Heart left ventricle (tissue), 16 donors: Measurements from ENCODE around the gene TNKS1BP1. TPM values are rescaled to one million over a fixed set of nuclear protein-coding genes. Genes with fewer than 3 reads are reported as not detected.

Source experiments
- ATAC-seq, 4 donors: fragments of 200-7000 bp; cut with Tn5 transposase; one replicate each; pipeline ENCODE4 v1.9.1; 2020 to 2022; ENCODE audit warnings: moderate library complexity in 4 of 4, mild to moderate bottlenecking in 3 of 4, moderate number of reproducible peaks in 1 of 4
- DNase-seq, 5 donors: peaks; one replicate each; pipeline ENCODE4 v3.0.0-alpha.2; 2020
- H3K27ac ChIP-seq, 12 donors: fragments of 200-600 bp; sonication (generic) in 4 of 12; one replicate each; pipeline versions ENCODE4 v1.5.0 to v1.8.0; 2016 to 2022; ENCODE audit warnings: mild to moderate bottlenecking in 2 of 12
- H3K27me3 ChIP-seq, 9 donors: fragments of 200-600 bp; sonication (generic) in 2 of 9; one replicate each; pipeline versions ENCODE4 v1.5.1 to v1.8.0; 2016 to 2022; ENCODE audit warnings: mild to moderate bottlenecking in 3 of 9
- H3K36me3 ChIP-seq, 9 donors: fragments of 200-600 bp; sonication (generic) in 2 of 9; one replicate each; pipeline versions ENCODE4 v1.5.0 to v1.8.0; 2018 to 2022; ENCODE audit warnings: mild to moderate bottlenecking in 2 of 9
- H3K4me1 ChIP-seq, 12 donors: fragments of 200-600 bp; sonication (generic) in 4 of 12; one replicate each; pipeline versions ENCODE4 v1.5.0 to v1.8.0; 2016 to 2022; ENCODE audit warnings: mild to moderate bottlenecking in 3 of 12
- H3K4me3 ChIP-seq, 12 donors: fragments of 200-600 bp; sonication (generic) in 4 of 12; one replicate each; pipeline versions ENCODE4 v1.5.0 to v1.8.0; 2017 to 2022; ENCODE audit warnings: mild to moderate bottlenecking in 9 of 12, moderate library complexity in 4 of 12
- H3K9me3 ChIP-seq, 12 donors: fragments of 200-600 bp; sonication (generic) in 4 of 12; one replicate each; pipeline versions ENCODE4 v1.5.0 to v1.8.0; 2016 to 2022; ENCODE audit warnings: mild to moderate bottlenecking in 1 of 12
- POLR2A ChIP-seq, 2 donors: fragments of 450-650 bp; IDR thresholded peaks; one replicate each; pipeline ENCODE4 v1.6.1; 2017; ENCODE audit warnings: antibody characterized with exemption in 2 of 2, mild to moderate bottlenecking in 2 of 2, moderate library complexity in 2 of 2
- WGBS, 4 donors: extraction: QIAGEN DNeasy Blood & Tissue Kit in 2 of 4; methylation state at CpG; one replicate each; pipeline versions ENCODE4 v1.1.5 to v1.1.7; 2013 to 2018; 5-methylcytosine and 5-hydroxymethylcytosine counted together
- intact Hi-C, 10 donors: fragments of 100-400 bp; cut with DNase I; formaldehyde crosslinking; loops; one replicate each; pipeline versions ENCODE4 v1.11.1 to v1.14.2; 2022
- polyA plus RNA-seq, 2 donors: library from polyadenylated mRNA; stranded (reverse); fragments of 200-250 nt; gene quantifications; one replicate each; pipeline ENCODE4 v1.2.3, GENCODE V29; 2013
- total RNA-seq, 9 donors: library from RNA; depleted of rRNA in 2 of 9; stranded (reverse); fragments of >200 nt in 2 of 9; fragmentation: NEBNext Ultra II Directional in 3 of 9; extraction: Animal tissue kit (Norgen Biotek cat#: 25700) in 3 of 9; gene quantifications; one replicate each; pipeline versions ENCODE4 v1.1.0 to v1.2.4, GENCODE V29; 2016 to 2023
- TF ChIP-seq, protein P1 (sequence below), 12 donors: fragments of 200-600 bp; sonication (generic) in 4 of 12; IDR thresholded peaks; one replicate each; pipeline versions ENCODE4 v1.5.0 to v1.8.0; 2018 to 2022; ENCODE audit warnings: antibody characterized with exemption in 12 of 12, mild to moderate bottlenecking in 5 of 12
- donor health status: ischemic (EF 13 %, LVEDD 7.1; RV severe dilation, severe dysfunction).
- donor health status: healthy with polysubstance abuse.
- donor health status: DM: no; HTN: yes; CAD: no.
- donor health status: DM: no; HTN: no; CAD: no.
- donor health status: ischemic (EF 25% LVEDD 6.9; RV normal size, moderate dysfunction).
- donor health status: ischemic (EF 25% LVEDD 5.7; RV mildly dilated, moderate dysfunction).
- donor health status: healthy.
- donor health status: DM: yes; HTN: yes; CAD: no.
- donor health status: ischemic (EF 35%, LVEDD 5.7; RV mildly dilated, moderate dysfunction).
- donor health status: nonischemic (EF 11% LVEDD 7.7; RV severe dilation, severe dysfunction).
- donor health status: DM: yes; HTN: yes; CAD: no.
- donor health status: PGD.
- donor health status: ischemic (EF 29% LVEDD 5.4; RV normal size, mild dysfunction).
- donor health status: nonischemic (EF 23%, LVEDD 6.1; RV moderate dilation, normal function).

TNKS1BP1 gene
- total and polyA plus RNA-seq, 11 donors = 25.3 to 68.3 (median 34.2) TPM

- H3K36me3 ChIP-seq = peaks cover 0 to 56% (median 43%) of the 10 kb centered on the region in 9 donors
- intact Hi-C loops = loop anchor here in 2 of 10 donors (5.0 to 10.0 kb wide), 2 partner anchors 48 to 1249 kb away; partner anchors contain the start of genes LPXN (in 1 of the 2) and ZFP91 (in 1 of the 2)
- H3K4me3 ChIP-seq = peak overlapping the region in 11 of 12 donors; percentile 67 to 89 (median 77)
- H3K9me3 ChIP-seq = no peaks in the 10 kb centered on the region
- 12 to 25% (median 21%) methylated on average over 6 of the region's 6 CpGs for WGBS, 4 donors
- peaks cover 4 to 49% (median 32%) of the 10 kb centered on the region in 12 donors for H3K4me1 ChIP-seq
- no peaks in the 10 kb centered on the region for H3K27me3 ChIP-seq
- TF ChIP-seq POLR2A (IDR thresholded peaks at IDR 0.05) = no peak
- TF ChIP-seq, protein P1, sequence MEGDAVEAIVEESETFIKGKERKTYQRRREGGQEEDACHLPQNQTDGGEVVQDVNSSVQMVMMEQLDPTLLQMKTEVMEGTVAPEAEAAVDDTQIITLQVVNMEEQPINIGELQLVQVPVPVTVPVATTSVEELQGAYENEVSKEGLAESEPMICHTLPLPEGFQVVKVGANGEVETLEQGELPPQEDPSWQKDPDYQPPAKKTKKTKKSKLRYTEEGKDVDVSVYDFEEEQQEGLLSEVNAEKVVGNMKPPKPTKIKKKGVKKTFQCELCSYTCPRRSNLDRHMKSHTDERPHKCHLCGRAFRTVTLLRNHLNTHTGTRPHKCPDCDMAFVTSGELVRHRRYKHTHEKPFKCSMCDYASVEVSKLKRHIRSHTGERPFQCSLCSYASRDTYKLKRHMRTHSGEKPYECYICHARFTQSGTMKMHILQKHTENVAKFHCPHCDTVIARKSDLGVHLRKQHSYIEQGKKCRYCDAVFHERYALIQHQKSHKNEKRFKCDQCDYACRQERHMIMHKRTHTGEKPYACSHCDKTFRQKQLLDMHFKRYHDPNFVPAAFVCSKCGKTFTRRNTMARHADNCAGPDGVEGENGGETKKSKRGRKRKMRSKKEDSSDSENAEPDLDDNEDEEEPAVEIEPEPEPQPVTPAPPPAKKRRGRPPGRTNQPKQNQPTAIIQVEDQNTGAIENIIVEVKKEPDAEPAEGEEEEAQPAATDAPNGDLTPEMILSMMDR (IDR thresholded peaks at IDR 0.05) = no peak
- ATAC-seq (peak; percentile 24 to 49 (median 26)), DNase-seq (peak in 4 of 5 donors; percentile 56 to 81 (median 61))
- H3K27ac ChIP-seq = peak overlapping the region; percentile 88 to 98 (median 94)
Observed at GRCh38 chr11:57325735-57326048, 940 bp upstream of the TNKS1BP1 start.

GRCh38 chr11:57324154-57324885 lies 432 bp downstream of the TNKS1BP1 start:
- peak in 3 of 5 donors; percentile 54 to 62 (median 61) for DNase-seq
- peaks cover 0 to 56% (median 40%) of the 10 kb centered on the region in 9 donors for H3K36me3 ChIP-seq
- H3K4me1 ChIP-seq = peaks cover 4 to 60% (median 32%) of the 10 kb centered on the region in 12 donors

DNA sequence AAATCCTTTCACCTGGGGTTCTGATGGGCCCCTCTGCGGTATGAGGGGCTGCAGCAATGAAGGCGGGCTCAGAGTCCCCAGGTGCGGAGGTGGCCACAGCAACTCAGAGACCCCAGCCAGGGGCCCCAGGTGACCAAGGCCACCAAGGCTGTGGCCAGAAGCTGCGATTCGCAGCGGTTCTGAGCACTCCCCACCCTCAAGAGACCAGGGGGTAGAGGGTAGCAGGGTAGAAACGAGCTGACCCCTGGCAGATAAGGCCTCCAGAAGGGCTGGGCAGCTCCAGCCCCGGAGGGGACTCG lies 948 bp downstream of the TNKS1BP1 start:
- WGBS, 4 donors = 25 to 29% (median 28%) methylated on average over 9 of the region's 9 CpGs
- intact Hi-C loops = loop anchor here in 1 of 10 donors (5.0 to 10.0 kb wide), 2 partner anchors 47 to 1251 kb away; partner anchors contain the start of genes LPXN and ZFP91

More at GRCh38 chr11:57324154-57324885, 432 bp downstream of the TNKS1BP1 start:
- no peak for TF ChIP-seq POLR2A (IDR thresholded peaks at IDR 0.05)
- TF ChIP-seq, protein P1 (IDR thresholded peaks at IDR 0.05) = no peak
- peak overlapping the region; percentile 67 to 89 (median 75) for H3K4me3 ChIP-seq
- peak overlapping the region; percentile 88 to 98 (median 94) for H3K27ac ChIP-seq
- H3K9me3 ChIP-seq = no peaks in the 10 kb centered on the region
- H3K27me3 ChIP-seq = no peaks in the 10 kb centered on the region
- 1 to 3% (median 2%) methylated on average over 30 to 64 of the region's 64 CpGs for WGBS, 4 donors
- intact Hi-C loops = loop anchor here in 1 of 10 donors (5.0 to 10.0 kb wide), 2 partner anchors 47 to 1250 kb away; partner anchors contain the start of genes LPXN and ZFP91
- peak in 1 of 4 donors; percentile 1 for ATAC-seq

More for the DNA sequence above, 948 bp downstream of the TNKS1BP1 start:
- Histone ChIP-seq H3K36me3 (peaks cover 0 to 52% (median 40%) of the 10 kb centered on the region in 9 donors), H3K27me3 (no peaks in the 10 kb centered on the region), H3K4me1 (peaks cover 4 to 62% (median 32%) of the 10 kb centered on the region in 12 donors), H3K9me3 (no peaks in the 10 kb centered on the region), H3K4me3 (peak overlapping the region; percentile 67 to 89 (median 75)), H3K27ac (peak overlapping the region; percentile 88 to 98 (median 94))
- TF ChIP-seq POLR2A (IDR thresholded peaks at IDR 0.05) = no peak
- TF ChIP-seq, protein P1 (IDR thresholded peaks at IDR 0.05) = no peak
- ATAC-seq = no peak
- no peak for DNase-seq
